ENCODE results near the gene LIM2.

LIM2 gene

DNA sequence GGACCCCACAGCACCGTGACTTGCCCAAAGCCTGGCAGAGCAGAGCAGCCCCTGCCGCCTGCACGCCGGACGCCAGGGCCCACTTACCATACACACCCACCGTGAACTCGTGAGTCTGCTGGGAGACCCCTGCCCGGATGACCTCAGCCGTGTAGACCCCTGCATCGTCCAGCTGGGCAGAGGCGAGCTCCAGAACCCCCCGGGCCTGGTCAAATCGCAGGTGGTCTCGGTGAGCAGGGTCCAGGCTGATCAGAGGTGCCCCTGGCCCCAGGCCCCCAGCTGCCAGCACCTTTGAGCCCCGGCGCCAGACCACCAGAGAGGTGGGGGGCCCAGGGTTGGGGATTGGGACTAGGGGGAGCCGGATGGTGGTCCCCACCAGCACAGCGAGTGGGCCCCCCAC, 46.7 kb downstream of the LIM2 start:
- Histone ChIP-seq H3K27ac (ENCODE audit: extremely low read depth, low read depth, low read length) (no peak overlapping the region), H3K4me3 (ENCODE audit: low read depth, low read length) (no peak overlapping the region), H3K36me3 (ENCODE audit: control insufficient read depth in 2 of 2, insufficient read depth in 1 of 2, low read length in 2 of 2) (peaks cover 0 to 10% of the 10 kb centered on the region in 2 experiments; a peak in 1 of 3 replicates), H3K4me1 (ENCODE audit: control insufficient read depth, insufficient read depth, low read length) (0 out of 2 replicates have a peak, but pooled peaks cover 8% of the 10 kb centered on the region), H3K9me3 (ENCODE audit: control insufficient read depth, insufficient read depth, low read depth, low read length) (no peaks in the 10 kb centered on the region)
- ChIA-PET POLR2A (interaction anchor here (0.8 to 2.2 kb wide), 8 partner anchors 12 to 27 kb away, joined by 3 to 37 read pairs (median 4); partner anchors contain the start of gene ETFB), CTCF (interaction anchor here (0.5 to 2.1 kb wide), 6 partner anchors 13 to 323 kb away, joined by 3 to 6 read pairs (median 4); no protein-coding TSS in a partner anchor)
- TF ChIP-seq ZSCAN30 (tag by site-specific recombination; IDR thresholded peaks at IDR 0.05), result no peak
- TF ChIP-seq ZNF639 (tag by site-specific recombination; IDR thresholded peaks at IDR 0.05), result no peak
- no peak for TF ChIP-seq ZNF214 (tag by site-specific recombination; IDR thresholded peaks at IDR 0.05; ENCODE audit: borderline replicate concordance)
- TF ChIP-seq, protein P1, sequence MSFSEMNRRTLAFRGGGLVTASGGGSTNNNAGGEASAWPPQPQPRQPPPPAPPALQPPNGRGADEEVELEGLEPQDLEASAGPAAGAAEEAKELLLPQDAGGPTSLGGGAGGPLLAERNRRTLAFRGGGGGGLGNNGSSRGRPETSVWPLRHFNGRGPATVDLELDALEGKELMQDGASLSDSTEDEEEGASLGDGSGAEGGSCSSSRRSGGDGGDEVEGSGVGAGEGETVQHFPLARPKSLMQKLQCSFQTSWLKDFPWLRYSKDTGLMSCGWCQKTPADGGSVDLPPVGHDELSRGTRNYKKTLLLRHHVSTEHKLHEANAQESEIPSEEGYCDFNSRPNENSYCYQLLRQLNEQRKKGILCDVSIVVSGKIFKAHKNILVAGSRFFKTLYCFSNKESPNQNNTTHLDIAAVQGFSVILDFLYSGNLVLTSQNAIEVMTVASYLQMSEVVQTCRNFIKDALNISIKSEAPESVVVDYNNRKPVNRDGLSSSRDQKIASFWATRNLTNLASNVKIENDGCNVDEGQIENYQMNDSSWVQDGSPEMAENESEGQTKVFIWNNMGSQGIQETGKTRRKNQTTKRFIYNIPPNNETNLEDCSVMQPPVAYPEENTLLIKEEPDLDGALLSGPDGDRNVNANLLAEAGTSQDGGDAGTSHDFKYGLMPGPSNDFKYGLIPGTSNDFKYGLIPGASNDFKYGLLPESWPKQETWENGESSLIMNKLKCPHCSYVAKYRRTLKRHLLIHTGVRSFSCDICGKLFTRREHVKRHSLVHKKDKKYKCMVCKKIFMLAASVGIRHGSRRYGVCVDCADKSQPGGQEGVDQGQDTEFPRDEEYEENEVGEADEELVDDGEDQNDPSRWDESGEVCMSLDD (tag by site-specific recombination; IDR thresholded peaks at IDR 0.05), result no peak
- TF ChIP-seq ZNF571 (tag by site-specific recombination; IDR thresholded peaks at IDR 0.05), result no peak
- TF ChIP-seq KLF9 (tag by site-specific recombination; IDR thresholded peaks at IDR 0.05; ENCODE audit: low read depth), result no peak
- no peak for TF ChIP-seq ZNF10 (tag by site-specific recombination; IDR thresholded peaks at IDR 0.05)
- TF ChIP-seq ZNF341 (tag by site-specific recombination; IDR thresholded peaks at IDR 0.05; ENCODE audit: low read depth), result no peak
- TF ChIP-seq ZBTB20 (tag by site-specific recombination; IDR thresholded peaks at IDR 0.05), result no peak
- TF ChIP-seq KLF7 (tag by site-specific recombination; IDR thresholded peaks at IDR 0.05; ENCODE audit: borderline replicate concordance), result no peak

- Histone ChIP-seq H3K4me1 (ENCODE audit: control insufficient read depth, insufficient read depth, low read length) (0 out of 2 replicates have a peak, but pooled peaks cover 8% of the 10 kb centered on the region), H3K4me3 (ENCODE audit: low read depth, low read length) (peak overlapping the region; percentile 82)
- TF ChIP-seq TCF7L2 (IDR thresholded peaks at IDR 0.05; ENCODE audit: borderline replicate concordance, low read depth, low read length) (no peak), CTCF (tag by site-specific recombination; IDR thresholded peaks at IDR 0.05) (peak; percentile 35; the same call in 1 of the 2 replicates), IKZF3 (tag by site-specific recombination; IDR thresholded peaks at IDR 0.05) (0 out of 2 replicates have a peak, but pooled peaks have one; percentile 18), SP2 (tag by site-specific recombination; IDR thresholded peaks at IDR 0.05) (peak; percentile 90), KLF8 (tag by site-specific recombination; IDR thresholded peaks at IDR 0.05) (peak; percentile 60; the same call in 1 of the 2 replicates), ZNF37A (tag by site-specific recombination; IDR thresholded peaks at IDR 0.05) (no peak), ZNF561 (tag by site-specific recombination; IDR thresholded peaks at IDR 0.05; ENCODE audit: borderline replicate concordance) (0 out of 2 replicates have a peak, but pooled peaks have one; percentile 21), KLF1 (tag by site-specific recombination; IDR thresholded peaks at IDR 0.05) (peak; percentile 46), PRDM10 (tag by site-specific recombination; IDR thresholded peaks at IDR 0.05) (peak; percentile 11; the same call in 1 of the 2 replicates), REPIN1 (tag by site-specific recombination; IDR thresholded peaks at IDR 0.05; ENCODE audit: low read depth) (no peak)
Measured at GRCh38 chr19:51339687-51340656, 47.8 kb downstream of the LIM2 start.

More at GRCh38 chr19:51339687-51340656, 47.8 kb downstream of the LIM2 start:
- no peaks in the 10 kb centered on the region for H3K9me3 ChIP-seq (ENCODE audit: control insufficient read depth, insufficient read depth, low read depth, low read length)
- H3K36me3 ChIP-seq (ENCODE audit: control insufficient read depth in 2 of 2, insufficient read depth in 1 of 2, low read length in 2 of 2), result no peaks in the 10 kb centered on the region
- POLR2A ChIA-PET, result interaction anchor here (0.6 to 2.2 kb wide), 31 partner anchors 9 to 610 kb away, joined by 3 to 37 read pairs (median 4); partner anchors contain the start of genes ETFB, LIM2 and NKG7
- CTCF ChIA-PET, result interaction anchor here (0.6 to 3.1 kb wide), 17 partner anchors 9 to 438 kb away, joined by 3 to 15 read pairs (median 3); partner anchors contain the start of gene ETFB
- peak overlapping the region; percentile 16; the same call in 1 of the 2 replicates for H3K27ac ChIP-seq (ENCODE audit: extremely low read depth, low read depth, low read length)

Data from HEK293 (cell line).